Measurements from ENCODE around the gene CLASP1.

DNA sequence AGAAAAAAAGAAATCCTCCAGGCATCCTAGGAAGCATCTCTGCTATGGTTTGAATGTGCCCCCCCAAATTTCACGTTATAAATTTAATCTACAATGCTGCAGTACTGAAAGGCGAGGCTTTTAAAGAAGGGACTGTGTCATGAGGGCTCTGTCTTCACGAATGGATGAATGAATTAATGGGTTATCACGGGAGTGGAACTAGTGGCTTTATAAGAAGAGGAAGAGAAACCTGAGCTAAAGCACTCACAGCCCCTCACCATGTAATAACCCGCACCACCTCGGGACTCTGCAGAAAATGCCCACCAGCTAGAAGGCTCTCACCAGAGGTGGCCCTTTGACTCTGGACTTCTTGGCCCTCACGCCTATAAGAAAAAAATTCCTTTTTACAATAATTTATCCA, 90.9 kb downstream of the CLASP1 start:
- TF ChIP-seq, protein P1, sequence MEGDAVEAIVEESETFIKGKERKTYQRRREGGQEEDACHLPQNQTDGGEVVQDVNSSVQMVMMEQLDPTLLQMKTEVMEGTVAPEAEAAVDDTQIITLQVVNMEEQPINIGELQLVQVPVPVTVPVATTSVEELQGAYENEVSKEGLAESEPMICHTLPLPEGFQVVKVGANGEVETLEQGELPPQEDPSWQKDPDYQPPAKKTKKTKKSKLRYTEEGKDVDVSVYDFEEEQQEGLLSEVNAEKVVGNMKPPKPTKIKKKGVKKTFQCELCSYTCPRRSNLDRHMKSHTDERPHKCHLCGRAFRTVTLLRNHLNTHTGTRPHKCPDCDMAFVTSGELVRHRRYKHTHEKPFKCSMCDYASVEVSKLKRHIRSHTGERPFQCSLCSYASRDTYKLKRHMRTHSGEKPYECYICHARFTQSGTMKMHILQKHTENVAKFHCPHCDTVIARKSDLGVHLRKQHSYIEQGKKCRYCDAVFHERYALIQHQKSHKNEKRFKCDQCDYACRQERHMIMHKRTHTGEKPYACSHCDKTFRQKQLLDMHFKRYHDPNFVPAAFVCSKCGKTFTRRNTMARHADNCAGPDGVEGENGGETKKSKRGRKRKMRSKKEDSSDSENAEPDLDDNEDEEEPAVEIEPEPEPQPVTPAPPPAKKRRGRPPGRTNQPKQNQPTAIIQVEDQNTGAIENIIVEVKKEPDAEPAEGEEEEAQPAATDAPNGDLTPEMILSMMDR (IDR thresholded peaks at IDR 0.05; ENCODE audit: low read length): no peak
- no peak for TF ChIP-seq EZH2 (IDR thresholded peaks at IDR 0.05; ENCODE audit: borderline replicate concordance, low read length)

Measured in OCI-LY1 (cell line).